CD8-positive, alpha-beta memory T cell (primary cell): ENCODE measurements around the gene HEYL. TPM values are rescaled to one million over a fixed set of nuclear protein-coding genes. Genes with fewer than 3 reads are reported as not detected.

Source experiments
- CTCF ChIA-PET: fragments of 350-600 bp; sonication (Branson Sonifier 250); formaldehyde crosslinking; loops from one replicate; lab custom pipeline; 2021; ENCODE audit warnings: antibody characterized with exemption; lab: Charles Lee
- POLR2A ChIA-PET: fragments of 350-600 bp; sonication (Branson Sonifier 250); formaldehyde crosslinking; loops from one replicate; lab custom pipeline; 2021; ENCODE audit warnings: antibody characterized with exemption; lab: Charles Lee
- DNase-seq, 5 donors: peaks; one replicate each; pipeline versions ENCODE4 v3.0.0 to v3.0.0-alpha.2; 2020 to 2022; ENCODE audit warnings: mixed read lengths in 1 of 5
- H3K27ac ChIP-seq: one replicate; pipeline ENCODE4 v1.7.0; 2013; ENCODE audit warnings: low read depth, mild to moderate bottlenecking, low read length, moderate library complexity
- H3K27me3 ChIP-seq: 2 replicates; pipeline ENCODE4 v1.7.0; 2013; ENCODE audit warnings: low read length, mild to moderate bottlenecking; ENCODE audit not compliant: insufficient read depth, poor library complexity, severe bottlenecking
- H3K36me3 ChIP-seq: 2 replicates; pipeline ENCODE4 v1.7.0; 2013; ENCODE audit warnings: mild to moderate bottlenecking, low read length, moderate library complexity; ENCODE audit not compliant: insufficient read depth
- H3K4me1 ChIP-seq: 2 replicates; pipeline ENCODE4 v1.7.0; 2013; ENCODE audit warnings: mild to moderate bottlenecking, low read length, moderate library complexity; ENCODE audit not compliant: insufficient read depth
- H3K4me3 ChIP-seq: 2 replicates; pipeline ENCODE4 v1.7.0; 2013; ENCODE audit warnings: mild to moderate bottlenecking, low read length
- H3K9me3 ChIP-seq: 2 replicates; pipeline ENCODE4 v1.7.0; 2013; ENCODE audit warnings: mild to moderate bottlenecking, low read length
- H3K27ac Mint-ChIP-seq, 8 donors: one replicate each; pipeline ENCODE4 v1.8.0; 2020 to 2021; ENCODE audit warnings: mixed read lengths in 8 of 8, mild to moderate bottlenecking in 6 of 8, inconsistent platforms in 3 of 8, moderate library complexity in 3 of 8
- H3K27me3 Mint-ChIP-seq, 2 donors: one replicate each; pipeline ENCODE4 v1.8.0; 2020 to 2021; ENCODE audit warnings: mixed read lengths in 2 of 2, mild to moderate bottlenecking in 1 of 2, moderate library complexity in 1 of 2
- H3K36me3 Mint-ChIP-seq, 3 donors: one replicate each; pipeline ENCODE4 v1.8.0; 2020 to 2021; ENCODE audit warnings: mixed read lengths in 3 of 3, inconsistent platforms in 1 of 3, mild to moderate bottlenecking in 1 of 3
- H3K4me1 Mint-ChIP-seq, 3 donors: one replicate each; pipeline ENCODE4 v1.8.0; 2020 to 2021; ENCODE audit warnings: mixed read lengths in 3 of 3, inconsistent platforms in 1 of 3, mild to moderate bottlenecking in 1 of 3
- H3K4me3 Mint-ChIP-seq, 7 donors: one replicate each; pipeline ENCODE4 v1.8.0; 2020 to 2021; ENCODE audit warnings: mixed read lengths in 7 of 7, mild to moderate bottlenecking in 6 of 7, moderate library complexity in 4 of 7, inconsistent platforms in 2 of 7
- H3K9me3 Mint-ChIP-seq, 5 donors: one replicate each; pipeline ENCODE4 v1.8.0; 2020 to 2022; ENCODE audit warnings: mixed read lengths in 5 of 5, mild to moderate bottlenecking in 3 of 5, moderate library complexity in 2 of 5, inconsistent platforms in 1 of 5
- polyA plus RNA-seq: library from polyadenylated mRNA; unstranded; fragments of 300-500 nt; fragmentation: Illumina TruSeq; gene quantifications from one replicate; pipeline ENCODE4 v1.2.3, GENCODE V29; 2021
- total RNA-seq, 2 experiments: library from RNA; stranded (reverse); gene quantifications; one replicate each; pipeline ENCODE4 v1.2.3, GENCODE V29; 2021

Gene HEYL
- total and polyA plus RNA-seq, 3 experiments from 2014 or later = 0.07 to 0.09 TPM; not detected in 1

- Histone ChIP-seq H3K27ac (no peak overlapping the region), H3K27me3 (peaks cover 6% of the 10 kb centered on the region), H3K36me3 (no peaks in the 10 kb centered on the region), H3K4me1 (no peaks in the 10 kb centered on the region), H3K9me3 (no peaks in the 10 kb centered on the region), H3K4me3 (no peak overlapping the region)
- Mint-ChIP-seq H3K4me3 (no peak overlapping the region), H3K27ac (peak overlapping the region in 1 of 8 donors; percentile 7), H3K27me3 (peaks cover 0 to 9% of the 10 kb centered on the region in 2 donors), H3K9me3 (no peaks in the 10 kb centered on the region), H3K36me3 (no peaks in the 10 kb centered on the region), H3K4me1 (peaks cover 0 to 5% (median 2%) of the 10 kb centered on the region in 3 donors)
- CTCF ChIA-PET = interaction anchor here (0.7 to 4.3 kb wide), 3 partner anchors 7 to 43 kb away, joined by 3 to 30 read pairs (median 6); no protein-coding TSS in a partner anchor
- DNase-seq = no peak
- POLR2A ChIA-PET = interaction anchor here (0.5 kb wide), 1 partner anchor 47 kb away, joined by 3 read pairs; no protein-coding TSS in a partner anchor
These were observed 10.3 kb upstream of the HEYL start for GRCh38 chr1:39649636-39650185.

- H3K9me3 Mint-ChIP-seq = no peaks in the 10 kb centered on the region
- Histone ChIP-seq H3K9me3 (no peaks in the 10 kb centered on the region), H3K36me3 (no peaks in the 10 kb centered on the region), H3K4me1 (no peaks in the 10 kb centered on the region), H3K27ac (no peak overlapping the region), H3K4me3 (no peak overlapping the region), H3K27me3 (no peaks in the 10 kb centered on the region)
- POLR2A ChIA-PET = no interaction called here
- H3K36me3 Mint-ChIP-seq = no peaks in the 10 kb centered on the region
- CTCF ChIA-PET = interaction anchor here (1.3 to 4.3 kb wide), 3 partner anchors 9 to 22 kb away, joined by 3 to 30 read pairs (median 3); no protein-coding TSS in a partner anchor
- H3K4me3 Mint-ChIP-seq = no peak overlapping the region
- H3K27me3 Mint-ChIP-seq = no peaks in the 10 kb centered on the region
- no peak for DNase-seq
- H3K27ac Mint-ChIP-seq = no peak overlapping the region
- peaks cover 0 to 3% (median 2%) of the 10 kb centered on the region in 3 donors for H3K4me1 Mint-ChIP-seq
These were observed 9.1 kb upstream of the HEYL start for GRCh38 chr1:39648496-39648895.

- Mint-ChIP-seq H3K4me3 (no peak overlapping the region), H3K36me3 (no peaks in the 10 kb centered on the region), H3K4me1 (no peaks in the 10 kb centered on the region), H3K27me3 (peaks cover 0 to 2% of the 10 kb centered on the region in 2 donors), H3K27ac (no peak overlapping the region), H3K9me3 (no peaks in the 10 kb centered on the region)
- H3K27me3 ChIP-seq = no peaks in the 10 kb centered on the region
- no peaks in the 10 kb centered on the region for H3K9me3 ChIP-seq
- POLR2A ChIA-PET = no interaction called here
- H3K27ac ChIP-seq = no peak overlapping the region
- no peaks in the 10 kb centered on the region for H3K36me3 ChIP-seq
- no peak for DNase-seq
- no peak overlapping the region for H3K4me3 ChIP-seq
- CTCF ChIA-PET = interaction anchor here (1.4 to 4.3 kb wide), 4 partner anchors 10 to 42 kb away, joined by 3 to 30 read pairs (median 4); no protein-coding TSS in a partner anchor
- H3K4me1 ChIP-seq = no peaks in the 10 kb centered on the region
These were observed 7.8 kb upstream of the HEYL start for GRCh38 chr1:39647247-39647646.

- H3K4me3 ChIP-seq = no peak overlapping the region
- Mint-ChIP-seq H3K4me3 (no peak overlapping the region), H3K4me1 (no peaks in the 10 kb centered on the region), H3K36me3 (no peaks in the 10 kb centered on the region), H3K27ac (no peak overlapping the region), H3K27me3 (peaks cover 0 to 2% of the 10 kb centered on the region in 2 donors), H3K9me3 (no peaks in the 10 kb centered on the region)
- no peaks in the 10 kb centered on the region for H3K4me1 ChIP-seq
- H3K27ac ChIP-seq = no peak overlapping the region
- no peak for DNase-seq
- no peaks in the 10 kb centered on the region for H3K27me3 ChIP-seq
- ChIA-PET CTCF (interaction anchor here (1.4 to 4.3 kb wide), 4 partner anchors 11 to 41 kb away, joined by 3 to 30 read pairs (median 4); no protein-coding TSS in a partner anchor), POLR2A (no interaction called here)
- no peaks in the 10 kb centered on the region for H3K9me3 ChIP-seq
- no peaks in the 10 kb centered on the region for H3K36me3 ChIP-seq
These were observed 7.0 kb upstream of the HEYL start for GRCh38 chr1:39646232-39647081.

GRCh38 chr1:39645411-39646043 is 6.1 kb upstream of the HEYL start:
- CTCF ChIA-PET = no interaction called here
- no peaks in the 10 kb centered on the region for H3K9me3 ChIP-seq
- Mint-ChIP-seq H3K4me3 (no peak overlapping the region), H3K4me1 (no peaks in the 10 kb centered on the region), H3K27me3 (peaks cover 2 to 6% of the 10 kb centered on the region in 2 donors), H3K9me3 (no peaks in the 10 kb centered on the region), H3K36me3 (no peaks in the 10 kb centered on the region), H3K27ac (peak overlapping the region in 1 of 8 donors; percentile 58)
- H3K4me1 ChIP-seq = no peaks in the 10 kb centered on the region
- no peak overlapping the region for H3K27ac ChIP-seq
- H3K4me3 ChIP-seq = no peak overlapping the region
- DNase-seq = no peak
- POLR2A ChIA-PET = no interaction called here
- no peaks in the 10 kb centered on the region for H3K27me3 ChIP-seq
- no peaks in the 10 kb centered on the region for H3K36me3 ChIP-seq

- no peaks in the 10 kb centered on the region for H3K4me1 ChIP-seq
- POLR2A ChIA-PET = no interaction called here
- no peaks in the 10 kb centered on the region for H3K36me3 ChIP-seq
- Mint-ChIP-seq H3K4me1 (peaks cover 1 to 5% (median 3%) of the 10 kb centered on the region in 3 donors), H3K9me3 (no peaks in the 10 kb centered on the region), H3K27ac (peak overlapping the region in 1 of 8 donors; percentile 45), H3K36me3 (no peaks in the 10 kb centered on the region), H3K27me3 (peaks cover 9 to 12% of the 10 kb centered on the region in 2 donors), H3K4me3 (no peak overlapping the region)
- DNase-seq = no peak
- H3K27ac ChIP-seq = no peak overlapping the region
- no peak overlapping the region for H3K4me3 ChIP-seq
- peaks cover 6% of the 10 kb centered on the region for H3K27me3 ChIP-seq
- no peaks in the 10 kb centered on the region for H3K9me3 ChIP-seq
- CTCF ChIA-PET = interaction anchor here (1.2 to 1.7 kb wide), 2 partner anchors 14 to 36 kb away, joined by 4 to 6 read pairs; no protein-coding TSS in a partner anchor
These were observed 4.3 kb upstream of the HEYL start for GRCh38 chr1:39643705-39644104.

- Mint-ChIP-seq H3K9me3 (no peaks in the 10 kb centered on the region), H3K4me1 (peaks cover 1 to 5% (median 3%) of the 10 kb centered on the region in 3 donors), H3K27ac (no peak overlapping the region), H3K4me3 (no peak overlapping the region), H3K36me3 (no peaks in the 10 kb centered on the region), H3K27me3 (peaks cover 17 to 21% of the 10 kb centered on the region in 2 donors)
- H3K27me3 ChIP-seq = peaks cover 14% of the 10 kb centered on the region
- H3K27ac ChIP-seq = no peak overlapping the region
- H3K36me3 ChIP-seq = no peaks in the 10 kb centered on the region
- no peaks in the 10 kb centered on the region for H3K4me1 ChIP-seq
- ChIA-PET POLR2A (no interaction called here), CTCF (interaction anchor here (1.7 kb wide), 1 partner anchor 15 kb away, joined by 4 read pairs; no protein-coding TSS in a partner anchor)
- no peaks in the 10 kb centered on the region for H3K9me3 ChIP-seq
- no peak overlapping the region for H3K4me3 ChIP-seq
- DNase-seq = no peak
These were observed 3.4 kb upstream of the HEYL start for GRCh38 chr1:39642796-39643195.
